ENCODE data around the gene CDK6. TPM values are rescaled to one million over a fixed set of nuclear protein-coding genes. Genes with fewer than 3 reads are reported as not detected.
A peak's percentile ranks its signal among the peaks of the same experiment; 100 is the strongest.

The CDK6 gene
- polyA plus RNA-seq, 1 donor (not counting 4 experiments of a cell fraction or from before 2014, with no cell fraction given) = 53.5 TPM

- dilution Hi-C loops (cut with MboI; ENCODE audit: extremely low pct_ligation_motif_present, low sequenced_read_pairs) = no loop called here
- Histone ChIP-seq H3K9me3 (ENCODE audit: control insufficient read depth, low read depth, low read length) (no peaks in the 10 kb centered on the region), H3K27me3 (ENCODE audit: control insufficient read depth, extremely low read depth, insufficient read depth, low read length) (no peaks in the 10 kb centered on the region), H3K4me3 (ENCODE audit: control insufficient read depth in 2 of 3, extremely low read depth in 1 of 3, insufficient read depth in 2 of 3, low read depth in 1 of 3, low read length in 3 of 3) (peak overlapping the region; percentile 58 to 94 (median 88)), H3K9me1 (ENCODE audit: control insufficient read depth, extremely low read depth, insufficient read depth, low read length) (no peaks in the 10 kb centered on the region), H3K79me2 (ENCODE audit: control insufficient read depth, insufficient read depth, low read length) (peaks cover 91% of the 10 kb centered on the region), H2AFZ (ENCODE audit: control insufficient read depth, low read length) (no peak overlapping the region), H3K4me2 (ENCODE audit: control insufficient read depth, extremely low read depth, insufficient read depth, low read depth, low read length) (peak overlapping the region; percentile 93), H3K27ac (ENCODE audit: control insufficient read depth, insufficient read depth, low read length) (peak overlapping the region; percentile 91), H3K4me1 (ENCODE audit: control insufficient read depth, extremely low read depth, insufficient read depth, low read length) (peaks cover 33% of the 10 kb centered on the region), H4K20me1 (ENCODE audit: control insufficient read depth, extremely low read depth, insufficient read depth, low read length) (no peaks in the 10 kb centered on the region), H3K36me3 (ENCODE audit: control insufficient read depth in 2 of 2, extremely low read depth in 1 of 2, insufficient read depth in 2 of 2, low read length in 2 of 2) (peaks cover 3 to 24% of the 10 kb centered on the region in 2 experiments), H3K9ac (ENCODE audit: control insufficient read depth, extremely low read depth, insufficient read depth, low read length) (peak overlapping the region; percentile 90)
- no peak for DNase-seq (ENCODE audit: low read depth, low spot score)
- FAIRE-seq = no peak
- TF ChIP-seq EZH2 (IDR thresholded peaks at IDR 0.05; ENCODE audit: low read length) = no peak
- no peak for TF ChIP-seq CTCF (optimal IDR thresholded peaks at IDR 0.05 in 1 of 3, IDR thresholded peaks at IDR 0.05 in 1 of 3, conservative IDR thresholded peaks at IDR 0.05 in 1 of 3; ENCODE audit: extremely low read depth in 1 of 3, insufficient read depth in 2 of 3, low read length in 3 of 3)
Measured at GRCh38 chr7:92832534-92833023, 3.8 kb downstream of the CDK6 start.

- dilution Hi-C loops (cut with MboI; ENCODE audit: extremely low pct_ligation_motif_present, low sequenced_read_pairs) = no loop called here
- no peaks in the 10 kb centered on the region for H3K27me3 ChIP-seq (ENCODE audit: control insufficient read depth, extremely low read depth, insufficient read depth, low read length)
- FAIRE-seq (no peak), DNase-seq (ENCODE audit: low read depth, low spot score) (no peak)
- H3K27ac ChIP-seq (ENCODE audit: control insufficient read depth, insufficient read depth, low read length) = peak overlapping the region; percentile 91
- H3K4me1 ChIP-seq (ENCODE audit: control insufficient read depth, extremely low read depth, insufficient read depth, low read length) = peaks cover 36% of the 10 kb centered on the region
- TF ChIP-seq EZH2 (IDR thresholded peaks at IDR 0.05; ENCODE audit: low read length) (no peak), CTCF (optimal IDR thresholded peaks at IDR 0.05 in 1 of 3, IDR thresholded peaks at IDR 0.05 in 1 of 3, conservative IDR thresholded peaks at IDR 0.05 in 1 of 3; ENCODE audit: extremely low read depth in 1 of 3, insufficient read depth in 2 of 3, low read length in 3 of 3) (no peak)
- H4K20me1 ChIP-seq (ENCODE audit: control insufficient read depth, extremely low read depth, insufficient read depth, low read length) = peaks cover 4% of the 10 kb centered on the region
- peak overlapping the region; percentile 58 to 94 (median 88) for H3K4me3 ChIP-seq (ENCODE audit: control insufficient read depth in 2 of 3, extremely low read depth in 1 of 3, insufficient read depth in 2 of 3, low read depth in 1 of 3, low read length in 3 of 3)
- peaks cover 94% of the 10 kb centered on the region for H3K79me2 ChIP-seq (ENCODE audit: control insufficient read depth, insufficient read depth, low read length)
- no peak overlapping the region for H2AFZ ChIP-seq (ENCODE audit: control insufficient read depth, low read length)
- no peaks in the 10 kb centered on the region for H3K9me3 ChIP-seq (ENCODE audit: control insufficient read depth, low read depth, low read length)
- H3K9ac ChIP-seq (ENCODE audit: control insufficient read depth, extremely low read depth, insufficient read depth, low read length) = peak overlapping the region; percentile 90
- peaks cover 3 to 28% of the 10 kb centered on the region in 2 experiments for H3K36me3 ChIP-seq (ENCODE audit: control insufficient read depth in 2 of 2, extremely low read depth in 1 of 2, insufficient read depth in 2 of 2, low read length in 2 of 2)
- H3K4me2 ChIP-seq (ENCODE audit: control insufficient read depth, extremely low read depth, insufficient read depth, low read depth, low read length) = peak overlapping the region; percentile 93
- H3K9me1 ChIP-seq (ENCODE audit: control insufficient read depth, extremely low read depth, insufficient read depth, low read length) = peaks cover 2% of the 10 kb centered on the region
Measured at GRCh38 chr7:92831716-92832533, 4.4 kb downstream of the CDK6 start.

All from keratinocyte (primary cell).